Measurements from ENCODE around the gene NLRP5.

DNA sequence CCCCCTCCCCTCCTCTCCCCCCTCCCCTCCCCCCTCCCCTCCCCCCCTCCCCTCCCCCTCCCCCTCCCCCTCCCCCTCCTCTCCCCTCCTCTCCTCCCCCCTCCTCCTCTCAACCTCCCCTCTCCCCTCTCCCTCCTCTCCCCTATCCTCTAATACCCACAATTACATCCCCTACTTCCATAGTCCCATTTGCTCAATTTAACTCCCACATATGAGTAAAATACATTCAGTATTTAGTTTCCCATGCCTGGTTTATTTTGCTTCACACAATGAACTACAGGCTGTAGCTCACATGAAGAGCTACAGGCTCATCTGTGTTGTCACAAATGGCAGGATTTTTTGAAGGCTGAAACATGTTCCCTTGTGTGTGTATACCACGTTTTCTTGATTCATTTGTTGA lies 6.9 kb downstream of the NLRP5 start:
- TF ChIP-seq, protein P1, sequence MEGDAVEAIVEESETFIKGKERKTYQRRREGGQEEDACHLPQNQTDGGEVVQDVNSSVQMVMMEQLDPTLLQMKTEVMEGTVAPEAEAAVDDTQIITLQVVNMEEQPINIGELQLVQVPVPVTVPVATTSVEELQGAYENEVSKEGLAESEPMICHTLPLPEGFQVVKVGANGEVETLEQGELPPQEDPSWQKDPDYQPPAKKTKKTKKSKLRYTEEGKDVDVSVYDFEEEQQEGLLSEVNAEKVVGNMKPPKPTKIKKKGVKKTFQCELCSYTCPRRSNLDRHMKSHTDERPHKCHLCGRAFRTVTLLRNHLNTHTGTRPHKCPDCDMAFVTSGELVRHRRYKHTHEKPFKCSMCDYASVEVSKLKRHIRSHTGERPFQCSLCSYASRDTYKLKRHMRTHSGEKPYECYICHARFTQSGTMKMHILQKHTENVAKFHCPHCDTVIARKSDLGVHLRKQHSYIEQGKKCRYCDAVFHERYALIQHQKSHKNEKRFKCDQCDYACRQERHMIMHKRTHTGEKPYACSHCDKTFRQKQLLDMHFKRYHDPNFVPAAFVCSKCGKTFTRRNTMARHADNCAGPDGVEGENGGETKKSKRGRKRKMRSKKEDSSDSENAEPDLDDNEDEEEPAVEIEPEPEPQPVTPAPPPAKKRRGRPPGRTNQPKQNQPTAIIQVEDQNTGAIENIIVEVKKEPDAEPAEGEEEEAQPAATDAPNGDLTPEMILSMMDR (tag by site-specific recombination; IDR thresholded peaks at IDR 0.05), result no peak
- TF ChIP-seq ZNF266 (tag by site-specific recombination; IDR thresholded peaks at IDR 0.05; ENCODE audit: low read depth) (no peak), BCL11B (tag by site-specific recombination; IDR thresholded peaks at IDR 0.05; ENCODE audit: low read depth) (no peak), YY1 (tag by site-specific recombination; IDR thresholded peaks at IDR 0.05) (no peak), ZFP3 (tag by site-specific recombination; IDR thresholded peaks at IDR 0.05; ENCODE audit: low read depth) (no peak), ZNF426 (tag by site-specific recombination; IDR thresholded peaks at IDR 0.05) (no peak), ZFP69B (tag by site-specific recombination; IDR thresholded peaks at IDR 0.05) (no peak), KLF10 (tag by site-specific recombination; IDR thresholded peaks at IDR 0.05) (no peak)
- TF ChIP-seq, protein P2, sequence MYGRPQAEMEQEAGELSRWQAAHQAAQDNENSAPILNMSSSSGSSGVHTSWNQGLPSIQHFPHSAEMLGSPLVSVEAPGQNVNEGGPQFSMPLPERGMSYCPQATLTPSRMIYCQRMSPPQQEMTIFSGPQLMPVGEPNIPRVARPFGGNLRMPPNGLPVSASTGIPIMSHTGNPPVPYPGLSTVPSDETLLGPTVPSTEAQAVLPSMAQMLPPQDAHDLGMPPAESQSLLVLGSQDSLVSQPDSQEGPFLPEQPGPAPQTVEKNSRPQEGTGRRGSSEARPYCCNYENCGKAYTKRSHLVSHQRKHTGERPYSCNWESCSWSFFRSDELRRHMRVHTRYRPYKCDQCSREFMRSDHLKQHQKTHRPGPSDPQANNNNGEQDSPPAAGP (tag by site-specific recombination; IDR thresholded peaks at IDR 0.05), result no peak
- TF ChIP-seq, protein P3, sequence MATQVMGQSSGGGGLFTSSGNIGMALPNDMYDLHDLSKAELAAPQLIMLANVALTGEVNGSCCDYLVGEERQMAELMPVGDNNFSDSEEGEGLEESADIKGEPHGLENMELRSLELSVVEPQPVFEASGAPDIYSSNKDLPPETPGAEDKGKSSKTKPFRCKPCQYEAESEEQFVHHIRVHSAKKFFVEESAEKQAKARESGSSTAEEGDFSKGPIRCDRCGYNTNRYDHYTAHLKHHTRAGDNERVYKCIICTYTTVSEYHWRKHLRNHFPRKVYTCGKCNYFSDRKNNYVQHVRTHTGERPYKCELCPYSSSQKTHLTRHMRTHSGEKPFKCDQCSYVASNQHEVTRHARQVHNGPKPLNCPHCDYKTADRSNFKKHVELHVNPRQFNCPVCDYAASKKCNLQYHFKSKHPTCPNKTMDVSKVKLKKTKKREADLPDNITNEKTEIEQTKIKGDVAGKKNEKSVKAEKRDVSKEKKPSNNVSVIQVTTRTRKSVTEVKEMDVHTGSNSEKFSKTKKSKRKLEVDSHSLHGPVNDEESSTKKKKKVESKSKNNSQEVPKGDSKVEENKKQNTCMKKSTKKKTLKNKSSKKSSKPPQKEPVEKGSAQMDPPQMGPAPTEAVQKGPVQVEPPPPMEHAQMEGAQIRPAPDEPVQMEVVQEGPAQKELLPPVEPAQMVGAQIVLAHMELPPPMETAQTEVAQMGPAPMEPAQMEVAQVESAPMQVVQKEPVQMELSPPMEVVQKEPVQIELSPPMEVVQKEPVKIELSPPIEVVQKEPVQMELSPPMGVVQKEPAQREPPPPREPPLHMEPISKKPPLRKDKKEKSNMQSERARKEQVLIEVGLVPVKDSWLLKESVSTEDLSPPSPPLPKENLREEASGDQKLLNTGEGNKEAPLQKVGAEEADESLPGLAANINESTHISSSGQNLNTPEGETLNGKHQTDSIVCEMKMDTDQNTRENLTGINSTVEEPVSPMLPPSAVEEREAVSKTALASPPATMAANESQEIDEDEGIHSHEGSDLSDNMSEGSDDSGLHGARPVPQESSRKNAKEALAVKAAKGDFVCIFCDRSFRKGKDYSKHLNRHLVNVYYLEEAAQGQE (tag by site-specific recombination; IDR thresholded peaks at IDR 0.05), result no peak
- TF ChIP-seq, protein P4, sequence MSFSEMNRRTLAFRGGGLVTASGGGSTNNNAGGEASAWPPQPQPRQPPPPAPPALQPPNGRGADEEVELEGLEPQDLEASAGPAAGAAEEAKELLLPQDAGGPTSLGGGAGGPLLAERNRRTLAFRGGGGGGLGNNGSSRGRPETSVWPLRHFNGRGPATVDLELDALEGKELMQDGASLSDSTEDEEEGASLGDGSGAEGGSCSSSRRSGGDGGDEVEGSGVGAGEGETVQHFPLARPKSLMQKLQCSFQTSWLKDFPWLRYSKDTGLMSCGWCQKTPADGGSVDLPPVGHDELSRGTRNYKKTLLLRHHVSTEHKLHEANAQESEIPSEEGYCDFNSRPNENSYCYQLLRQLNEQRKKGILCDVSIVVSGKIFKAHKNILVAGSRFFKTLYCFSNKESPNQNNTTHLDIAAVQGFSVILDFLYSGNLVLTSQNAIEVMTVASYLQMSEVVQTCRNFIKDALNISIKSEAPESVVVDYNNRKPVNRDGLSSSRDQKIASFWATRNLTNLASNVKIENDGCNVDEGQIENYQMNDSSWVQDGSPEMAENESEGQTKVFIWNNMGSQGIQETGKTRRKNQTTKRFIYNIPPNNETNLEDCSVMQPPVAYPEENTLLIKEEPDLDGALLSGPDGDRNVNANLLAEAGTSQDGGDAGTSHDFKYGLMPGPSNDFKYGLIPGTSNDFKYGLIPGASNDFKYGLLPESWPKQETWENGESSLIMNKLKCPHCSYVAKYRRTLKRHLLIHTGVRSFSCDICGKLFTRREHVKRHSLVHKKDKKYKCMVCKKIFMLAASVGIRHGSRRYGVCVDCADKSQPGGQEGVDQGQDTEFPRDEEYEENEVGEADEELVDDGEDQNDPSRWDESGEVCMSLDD (tag by site-specific recombination; IDR thresholded peaks at IDR 0.05), result no peak
- TF ChIP-seq, protein P5, sequence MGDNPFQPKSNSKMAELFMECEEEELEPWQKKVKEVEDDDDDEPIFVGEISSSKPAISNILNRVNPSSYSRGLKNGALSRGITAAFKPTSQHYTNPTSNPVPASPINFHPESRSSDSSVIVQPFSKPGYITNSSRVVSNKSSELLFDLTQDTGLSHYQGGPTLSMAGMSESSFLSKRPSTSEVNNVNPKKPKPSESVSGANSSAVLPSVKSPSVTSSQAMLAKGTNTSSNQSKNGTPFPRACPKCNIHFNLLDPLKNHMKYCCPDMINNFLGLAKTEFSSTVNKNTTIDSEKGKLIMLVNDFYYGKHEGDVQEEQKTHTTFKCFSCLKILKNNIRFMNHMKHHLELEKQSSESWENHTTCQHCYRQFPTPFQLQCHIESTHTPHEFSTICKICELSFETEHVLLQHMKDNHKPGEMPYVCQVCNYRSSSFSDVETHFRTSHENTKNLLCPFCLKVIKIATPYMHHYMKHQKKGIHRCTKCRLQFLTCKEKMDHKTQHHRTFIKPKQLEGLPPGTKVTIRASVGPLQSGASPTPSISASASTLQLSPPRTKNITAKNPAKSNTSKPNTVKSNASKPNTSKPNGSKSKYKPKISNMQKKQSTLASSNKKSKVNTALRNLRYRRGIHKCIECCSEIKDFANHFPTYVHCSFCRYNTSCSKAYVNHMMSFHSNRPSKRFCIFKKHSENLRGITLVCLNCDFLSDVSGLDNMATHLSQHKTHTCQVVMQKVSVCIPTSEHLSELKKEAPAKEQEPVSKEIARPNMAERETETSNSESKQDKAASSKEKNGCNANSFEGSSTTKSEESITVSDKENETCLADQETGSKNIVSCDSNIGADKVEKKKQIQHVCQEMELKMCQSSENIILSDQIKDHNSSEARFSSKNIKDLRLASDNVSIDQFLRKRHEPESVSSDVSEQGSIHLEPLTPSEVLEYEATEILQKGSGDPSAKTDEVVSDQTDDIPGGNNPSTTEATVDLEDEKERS (tag by site-specific recombination; IDR thresholded peaks at IDR 0.05), result no peak
- TF ChIP-seq, protein P6, sequence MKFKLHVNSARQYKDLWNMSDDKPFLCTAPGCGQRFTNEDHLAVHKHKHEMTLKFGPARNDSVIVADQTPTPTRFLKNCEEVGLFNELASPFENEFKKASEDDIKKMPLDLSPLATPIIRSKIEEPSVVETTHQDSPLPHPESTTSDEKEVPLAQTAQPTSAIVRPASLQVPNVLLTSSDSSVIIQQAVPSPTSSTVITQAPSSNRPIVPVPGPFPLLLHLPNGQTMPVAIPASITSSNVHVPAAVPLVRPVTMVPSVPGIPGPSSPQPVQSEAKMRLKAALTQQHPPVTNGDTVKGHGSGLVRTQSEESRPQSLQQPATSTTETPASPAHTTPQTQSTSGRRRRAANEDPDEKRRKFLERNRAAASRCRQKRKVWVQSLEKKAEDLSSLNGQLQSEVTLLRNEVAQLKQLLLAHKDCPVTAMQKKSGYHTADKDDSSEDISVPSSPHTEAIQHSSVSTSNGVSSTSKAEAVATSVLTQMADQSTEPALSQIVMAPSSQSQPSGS (tag by site-specific recombination; IDR thresholded peaks at IDR 0.05; ENCODE audit: low read depth), result no peak
